Activated CD8-positive, alpha-beta T cell treated with anti-CD3 and anti-CD28 coated beads, Interleukin-2, amount 10 ng/mL, durations not matched to agents 7 days and 5 days (primary cell): ENCODE data around the gene LHPP. TPM values are rescaled to one million over a fixed set of nuclear protein-coding genes. Genes with fewer than 3 reads are reported as not detected.

Experiments
- ATAC-seq: fragments of 150-1000 bp; cut with Tn5 transposase; one replicate; pipeline ENCODE4 v1.10.0; 2021; ENCODE audit warnings: moderate library complexity
- CTCF ChIA-PET: fragments of 350-600 bp; sonication (Branson Sonifier 250); formaldehyde crosslinking; loops from one replicate; lab custom pipeline; 2021; ENCODE audit warnings: antibody characterized with exemption; lab: Charles Lee
- POLR2A ChIA-PET: fragments of 350-600 bp; sonication (Branson Sonifier 250); formaldehyde crosslinking; loops from one replicate; lab custom pipeline; 2021; ENCODE audit warnings: antibody characterized with exemption; lab: Charles Lee
- DNase-seq: peaks from one replicate; pipeline ENCODE4 v3.0.0-alpha.2; 2020
- H3K27ac Mint-ChIP-seq: one replicate; pipeline ENCODE4 v1.8.0; 2021; ENCODE audit warnings: mild to moderate bottlenecking, mixed read lengths
- H3K27me3 Mint-ChIP-seq: one replicate; pipeline ENCODE4 v1.8.0; 2021; ENCODE audit warnings: low read depth, mixed read lengths
- H3K36me3 Mint-ChIP-seq: one replicate; pipeline ENCODE4 v1.8.0; 2021; ENCODE audit warnings: low read depth, mixed read lengths
- H3K4me1 Mint-ChIP-seq: one replicate; pipeline ENCODE4 v1.8.0; 2021; ENCODE audit warnings: low read depth, mixed read lengths
- H3K4me3 Mint-ChIP-seq: one replicate; pipeline ENCODE4 v1.8.0; 2021; ENCODE audit warnings: mild to moderate bottlenecking, mixed read lengths
- H3K9me3 Mint-ChIP-seq: one replicate; pipeline ENCODE4 v1.8.0; 2022; ENCODE audit warnings: mixed read lengths; ENCODE audit not compliant: insufficient read depth
- total RNA-seq, 2 experiments: library from RNA; stranded (reverse); gene quantifications; one replicate each; pipeline ENCODE4 v1.2.3, GENCODE V29; 2021

Gene LHPP
- total RNA-seq, 2 experiments from 2014 or later, result 24.7 to 25.7 TPM

- CTCF ChIA-PET, result interaction anchor here (1.3 to 2.5 kb wide), 5 partner anchors 10 to 105 kb away, joined by 3 to 10 read pairs (median 7); no protein-coding TSS in a partner anchor
- H3K27me3 Mint-ChIP-seq, result no peaks in the 10 kb centered on the region
- POLR2A ChIA-PET, result no interaction called here
- H3K4me1 Mint-ChIP-seq, result peaks cover 48% of the 10 kb centered on the region
- no peak for DNase-seq
- peaks cover 16% of the 10 kb centered on the region for H3K36me3 Mint-ChIP-seq
- H3K4me3 Mint-ChIP-seq, result no peak overlapping the region
- no peaks in the 10 kb centered on the region for H3K9me3 Mint-ChIP-seq
- ATAC-seq, result no peak
- H3K27ac Mint-ChIP-seq, result no peak overlapping the region
Measured at GRCh38 chr10:124637091-124637700, 175.6 kb downstream of the LHPP start.

DNA sequence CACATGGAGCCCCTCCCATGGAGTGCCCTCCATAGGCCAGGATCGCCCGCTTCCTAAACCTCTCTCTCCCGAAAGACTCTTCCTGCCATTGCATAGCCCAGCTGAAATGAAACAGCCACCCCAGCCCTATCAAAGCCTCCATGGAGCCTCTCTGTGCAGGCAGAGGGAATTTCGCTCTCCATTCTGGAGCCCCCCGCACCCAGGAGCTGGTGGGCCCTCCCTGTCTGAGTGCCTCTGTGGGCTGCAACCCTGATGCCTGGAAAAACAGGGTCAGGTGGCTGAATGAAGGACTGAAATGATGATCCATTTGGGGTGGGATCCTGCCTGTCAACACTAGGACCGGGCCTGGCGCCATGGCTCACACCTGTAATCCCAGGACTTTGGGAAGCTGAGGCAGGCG, 176.1 kb downstream of the LHPP start:
- DNase-seq (no peak), ATAC-seq (no peak)
- POLR2A ChIA-PET, result no interaction called here
- H3K4me3 Mint-ChIP-seq, result no peak overlapping the region
- H3K27ac Mint-ChIP-seq, result peak overlapping the region; percentile 60
- CTCF ChIA-PET, result interaction anchor here (1.3 to 2.5 kb wide), 4 partner anchors 10 to 104 kb away, joined by 6 to 10 read pairs (median 8); no protein-coding TSS in a partner anchor
- H3K4me1 Mint-ChIP-seq, result peaks cover 49% of the 10 kb centered on the region
- H3K36me3 Mint-ChIP-seq, result peaks cover 16% of the 10 kb centered on the region
- H3K27me3 Mint-ChIP-seq, result no peaks in the 10 kb centered on the region
- H3K9me3 Mint-ChIP-seq, result no peaks in the 10 kb centered on the region

- Mint-ChIP-seq H3K9me3 (no peaks in the 10 kb centered on the region), H3K27me3 (no peaks in the 10 kb centered on the region), H3K27ac (no peak overlapping the region), H3K4me1 (peaks cover 51% of the 10 kb centered on the region), H3K36me3 (peaks cover 10% of the 10 kb centered on the region), H3K4me3 (no peak overlapping the region)
- DNase-seq, result no peak
- ChIA-PET POLR2A (no interaction called here), CTCF (no interaction called here)
- no peak for ATAC-seq
Measured at GRCh38 chr10:124639206-124639605, 177.6 kb downstream of the LHPP start.

- POLR2A ChIA-PET, result no interaction called here
- no peaks in the 10 kb centered on the region for H3K27me3 Mint-ChIP-seq
- no peak overlapping the region for H3K4me3 Mint-ChIP-seq
- peaks cover 7% of the 10 kb centered on the region for H3K36me3 Mint-ChIP-seq
- no peak for DNase-seq
- no peak overlapping the region for H3K27ac Mint-ChIP-seq
- H3K9me3 Mint-ChIP-seq, result no peaks in the 10 kb centered on the region
- ATAC-seq, result no peak
- peaks cover 51% of the 10 kb centered on the region for H3K4me1 Mint-ChIP-seq
- CTCF ChIA-PET, result no interaction called here
Measured at GRCh38 chr10:124639646-124640045, 178.0 kb downstream of the LHPP start.

DNA sequence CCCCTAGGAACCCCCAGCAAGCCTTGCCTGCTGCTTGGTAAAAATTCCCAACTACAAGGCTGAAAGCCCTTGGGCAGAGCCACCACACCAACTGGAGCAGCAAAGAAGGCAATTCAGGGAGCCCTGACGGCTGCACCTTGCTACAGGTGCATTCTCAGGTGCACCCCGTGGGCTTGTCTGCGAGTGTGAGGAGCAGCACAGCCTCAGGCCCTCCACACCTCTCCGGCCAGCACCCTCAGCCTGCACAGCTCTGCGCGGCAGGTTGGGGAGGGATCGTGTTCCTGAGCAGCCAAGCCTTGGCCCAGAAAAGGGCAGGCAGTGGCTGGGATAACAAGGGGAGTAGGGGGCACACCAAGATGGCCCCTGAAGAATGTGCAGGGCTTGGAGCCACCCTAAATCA, 178.4 kb downstream of the LHPP start:
- ChIA-PET POLR2A (no interaction called here), CTCF (no interaction called here)
- peaks cover 6% of the 10 kb centered on the region for H3K36me3 Mint-ChIP-seq
- peak overlapping the region; percentile 77 for H3K27ac Mint-ChIP-seq
- H3K27me3 Mint-ChIP-seq, result no peaks in the 10 kb centered on the region
- DNase-seq, result no peak
- H3K4me1 Mint-ChIP-seq, result peaks cover 51% of the 10 kb centered on the region
- H3K9me3 Mint-ChIP-seq, result no peaks in the 10 kb centered on the region
- no peak for ATAC-seq
- H3K4me3 Mint-ChIP-seq, result no peak overlapping the region

DNA sequence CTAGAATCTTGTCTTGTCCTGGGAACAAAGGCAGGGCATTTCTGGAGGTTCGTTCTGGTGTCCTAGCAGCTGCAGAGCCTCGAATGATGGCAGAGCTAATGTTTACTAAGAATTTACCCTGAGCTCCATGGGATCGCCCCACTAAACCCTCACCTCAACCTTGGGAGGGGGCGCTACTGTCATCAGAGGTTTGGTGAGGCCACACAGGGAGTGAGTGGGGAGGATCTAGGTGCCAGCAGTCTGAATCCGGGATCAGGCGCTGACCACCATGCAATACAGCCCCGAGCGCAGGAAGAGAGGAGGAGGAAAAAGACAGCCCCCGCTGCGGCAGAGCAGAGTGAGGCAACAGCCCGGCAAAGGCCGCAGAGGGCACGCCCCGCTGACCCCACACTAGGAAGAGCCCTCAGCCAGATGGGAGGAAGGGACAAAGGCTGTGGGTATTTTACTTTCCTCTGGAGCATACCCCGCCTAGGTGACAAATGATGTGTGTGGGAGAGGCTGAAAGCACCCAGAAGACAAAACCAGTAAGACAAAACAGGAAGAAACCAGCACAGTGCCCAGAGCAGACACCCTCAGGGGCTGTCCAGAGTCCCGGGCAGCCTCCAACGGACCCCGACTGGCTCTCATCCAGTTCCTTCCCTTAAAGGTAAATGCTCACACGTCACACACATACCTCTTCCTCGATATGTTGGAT, 179.1 kb downstream of the LHPP start:
- Mint-ChIP-seq H3K4me3 (no peak overlapping the region), H3K27ac (peak overlapping the region; percentile 77), H3K4me1 (peaks cover 57% of the 10 kb centered on the region), H3K36me3 (peaks cover 4% of the 10 kb centered on the region), H3K9me3 (no peaks in the 10 kb centered on the region), H3K27me3 (no peaks in the 10 kb centered on the region)
- CTCF ChIA-PET, result no interaction called here
- ATAC-seq (peak; percentile 38), DNase-seq (no peak)
- POLR2A ChIA-PET, result no interaction called here

- ChIA-PET POLR2A (no interaction called here), CTCF (no interaction called here)
- peaks cover 4% of the 10 kb centered on the region for H3K36me3 Mint-ChIP-seq
- H3K4me3 Mint-ChIP-seq, result no peak overlapping the region
- peaks cover 58% of the 10 kb centered on the region for H3K4me1 Mint-ChIP-seq
- no peaks in the 10 kb centered on the region for H3K9me3 Mint-ChIP-seq
- H3K27ac Mint-ChIP-seq, result peak overlapping the region; percentile 77
- ATAC-seq (peak; percentile 23), DNase-seq (no peak)
- no peaks in the 10 kb centered on the region for H3K27me3 Mint-ChIP-seq
Measured at GRCh38 chr10:124641282-124642087, 179.9 kb downstream of the LHPP start.

DNA sequence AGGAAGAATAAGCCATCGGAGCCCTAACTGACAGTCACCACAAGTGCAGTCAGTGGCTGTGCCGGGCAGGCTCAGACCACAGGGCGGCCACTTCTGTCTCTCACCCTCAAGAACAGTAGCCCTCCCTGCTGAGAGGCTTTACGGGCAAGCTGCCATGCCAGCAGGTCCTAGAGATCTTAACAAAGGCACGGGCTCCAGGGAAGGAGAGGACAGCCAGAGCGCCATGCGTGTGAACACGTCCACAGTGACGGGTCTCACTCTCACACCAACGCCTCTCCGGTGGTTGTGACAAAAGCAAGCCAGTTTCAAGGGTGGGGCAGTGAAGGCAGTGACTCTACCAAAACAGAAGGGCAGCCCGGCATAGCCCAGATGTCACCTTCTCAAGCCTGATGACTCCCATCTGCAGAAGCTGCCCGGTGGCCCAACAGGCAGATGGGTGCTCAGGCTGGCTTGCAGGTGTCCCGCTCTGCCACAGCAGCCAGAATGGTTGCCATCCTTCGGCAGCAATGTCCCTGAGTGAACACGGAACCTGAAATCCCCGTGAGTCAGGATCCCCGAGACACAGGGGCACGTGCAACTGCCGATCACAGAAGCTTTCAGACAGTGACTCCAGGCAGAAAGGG, 180.6 kb downstream of the LHPP start:
- ChIA-PET CTCF (interaction anchor here (1.3 kb wide), 1 partner anchor 99 kb away, joined by 7 read pairs; no protein-coding TSS in a partner anchor), POLR2A (interaction anchor here (0.8 kb wide), 1 partner anchor 76 kb away, joined by 3 read pairs; no protein-coding TSS in a partner anchor)
- DNase-seq (no peak), ATAC-seq (no peak)
- Mint-ChIP-seq H3K36me3 (peaks cover 7% of the 10 kb centered on the region), H3K9me3 (no peaks in the 10 kb centered on the region), H3K4me3 (no peak overlapping the region), H3K27me3 (no peaks in the 10 kb centered on the region), H3K4me1 (peaks cover 58% of the 10 kb centered on the region), H3K27ac (no peak overlapping the region)

DNA sequence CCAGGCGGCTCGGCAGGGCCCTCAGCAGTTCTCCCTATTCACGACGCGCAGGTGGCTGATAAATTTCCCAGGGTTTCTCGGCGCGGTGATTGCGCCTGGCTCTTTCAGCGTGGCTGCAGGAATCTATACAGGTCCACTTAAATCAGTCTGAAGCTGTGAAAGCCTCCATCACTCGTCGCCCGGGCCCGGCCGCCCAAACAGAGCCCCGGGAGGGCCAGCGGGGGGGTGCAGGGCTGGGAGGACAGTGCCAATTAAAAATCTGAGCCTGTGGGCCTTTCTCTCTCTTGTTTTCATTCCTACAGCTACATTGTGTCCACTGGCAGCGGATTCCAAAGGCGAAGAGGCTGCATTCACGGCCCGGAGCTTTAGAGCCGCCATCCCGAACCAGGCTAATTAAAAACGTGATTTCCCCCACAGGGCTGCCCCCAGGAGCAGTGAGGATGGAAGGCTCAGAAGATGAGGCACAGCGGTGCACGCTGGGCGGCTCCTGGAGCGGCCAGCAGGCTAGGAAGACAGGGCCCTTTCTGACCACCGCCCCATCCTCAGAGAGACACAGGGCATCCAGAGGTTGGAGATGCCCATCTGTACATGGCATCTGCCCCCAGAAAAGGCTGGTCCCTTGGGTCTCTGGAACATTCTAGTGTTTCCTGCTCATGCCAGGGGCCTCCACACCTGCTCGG, 181.8 kb downstream of the LHPP start:
- Mint-ChIP-seq H3K36me3 (peaks cover 10% of the 10 kb centered on the region), H3K4me1 (peaks cover 63% of the 10 kb centered on the region), H3K27me3 (no peaks in the 10 kb centered on the region), H3K4me3 (no peak overlapping the region), H3K27ac (no peak overlapping the region), H3K9me3 (no peaks in the 10 kb centered on the region)
- DNase-seq (no peak), ATAC-seq (no peak)
- ChIA-PET CTCF (interaction anchor here (1.0 to 1.3 kb wide), 5 partner anchors 53 to 102 kb away, joined by 3 to 7 read pairs (median 5); no protein-coding TSS in a partner anchor), POLR2A (interaction anchor here (1.6 kb wide), 1 partner anchor 98 kb away, joined by 4 read pairs; no protein-coding TSS in a partner anchor)

DNA sequence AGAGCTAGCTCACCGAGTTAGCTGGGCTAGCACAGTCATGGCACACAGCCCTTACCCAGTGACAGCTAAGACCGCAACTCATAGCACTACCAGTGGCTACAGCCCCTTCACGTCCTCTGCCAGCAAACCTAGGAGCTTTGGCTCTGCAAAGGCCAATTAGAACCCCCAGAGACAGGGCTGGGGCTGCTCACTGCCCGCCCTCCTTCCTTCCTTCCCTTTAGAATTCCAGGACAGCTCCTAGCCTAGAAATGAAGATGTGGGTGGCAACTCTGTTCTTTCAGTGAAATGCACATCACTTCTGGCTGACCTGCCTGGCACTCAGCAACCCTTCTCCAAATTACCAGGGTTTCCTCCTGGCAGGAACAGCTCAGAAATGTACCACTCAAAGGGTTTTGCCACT, 182.6 kb downstream of the LHPP start:
- ATAC-seq (no peak), DNase-seq (no peak)
- ChIA-PET CTCF (interaction anchor here (1.0 to 1.3 kb wide), 5 partner anchors 17 to 101 kb away, joined by 3 to 6 read pairs (median 4); no protein-coding TSS in a partner anchor), POLR2A (interaction anchor here (1.6 kb wide), 1 partner anchor 97 kb away, joined by 4 read pairs; no protein-coding TSS in a partner anchor)
- no peaks in the 10 kb centered on the region for H3K27me3 Mint-ChIP-seq
- no peak overlapping the region for H3K27ac Mint-ChIP-seq
- no peaks in the 10 kb centered on the region for H3K9me3 Mint-ChIP-seq
- H3K36me3 Mint-ChIP-seq, result peaks cover 10% of the 10 kb centered on the region
- H3K4me3 Mint-ChIP-seq, result no peak overlapping the region
- peaks cover 70% of the 10 kb centered on the region for H3K4me1 Mint-ChIP-seq
